ENCODE results near the gene PKD2.

- TF ChIP-seq CTCF (conservative IDR thresholded peaks at IDR 0.05 in 1 of 2, IDR thresholded peaks at IDR 0.05 in 1 of 2; ENCODE audit: low read depth in 1 of 2, low read length in 2 of 2) (no peak), EZH2 (IDR thresholded peaks at IDR 0.05; ENCODE audit: low read length, missing control alignments) (no peak)
Observed at GRCh38 chr4:88080626-88081025, 73.2 kb downstream of the PKD2 start.

Data from fibroblast of lung (primary cell).